ENCODE results near the gene VENTX. TPM values are rescaled to one million over a fixed set of nuclear protein-coding genes. Genes with fewer than 3 reads are reported as not detected.

VENTX gene
- total and polyA plus RNA-seq, 10 of the 15 experiments (the other 5 are each of a cell fraction or from before 2014, with no cell fraction given), result 0.05 TPM; not detected in 9

DNA sequence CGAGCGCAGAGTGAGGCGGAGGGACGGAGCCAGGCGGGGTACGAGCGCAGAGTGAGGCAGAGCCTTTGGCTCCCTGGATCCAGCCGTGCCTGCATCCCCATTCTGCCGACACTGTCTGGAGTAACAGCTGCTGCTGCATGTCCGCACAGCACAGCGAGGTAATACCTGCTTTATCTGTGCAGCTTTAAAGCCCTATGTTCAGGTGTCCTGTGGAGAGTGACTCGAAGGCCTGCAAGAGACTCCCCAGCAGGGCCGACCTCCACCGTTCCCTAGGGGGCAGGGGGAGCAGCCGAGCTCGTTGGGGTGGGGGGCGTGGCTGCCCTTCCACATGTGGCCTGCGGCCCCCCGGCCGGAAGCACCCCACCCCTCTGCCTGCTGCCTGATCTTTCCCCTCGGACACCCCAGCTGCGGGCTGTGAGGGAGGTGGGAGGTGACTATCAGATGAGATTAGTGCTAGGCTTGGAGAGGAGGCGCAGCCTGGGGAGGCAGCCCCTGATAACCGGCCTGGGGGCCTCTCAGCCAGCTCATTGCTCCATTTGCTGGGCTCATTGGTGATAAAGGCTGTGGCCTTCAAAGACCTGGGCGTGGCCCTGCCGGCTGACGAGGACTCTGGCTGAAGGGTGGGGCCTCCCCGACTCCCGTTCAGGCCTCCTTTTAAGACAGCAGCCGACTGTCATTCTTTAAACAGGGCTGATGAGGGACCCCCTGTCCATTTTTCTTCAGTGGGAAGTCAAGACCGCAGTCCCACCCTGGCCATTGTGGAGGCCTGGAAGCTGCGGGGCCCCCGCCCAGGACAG lies 8.0 kb downstream of the VENTX start (continued):
- TF ChIP-seq ZBED1 (IDR thresholded peaks at IDR 0.05; ENCODE audit: borderline replicate concordance) (no peak), NR2F1 (conservative IDR thresholded peaks at IDR 0.05) (no peak), SUPT20H (IDR thresholded peaks at IDR 0.05; ENCODE audit: borderline replicate concordance, control insufficient read depth, low read depth, low read length) (no peak), STAT1 (conservative IDR thresholded peaks at IDR 0.05) (no peak), MYC (IDR thresholded peaks at IDR 0.05; ENCODE audit: insufficient read depth, insufficient read length, insufficient replicate concordance, low read length, severe bottlenecking) (no peak)
- TF ChIP-seq, protein P1, sequence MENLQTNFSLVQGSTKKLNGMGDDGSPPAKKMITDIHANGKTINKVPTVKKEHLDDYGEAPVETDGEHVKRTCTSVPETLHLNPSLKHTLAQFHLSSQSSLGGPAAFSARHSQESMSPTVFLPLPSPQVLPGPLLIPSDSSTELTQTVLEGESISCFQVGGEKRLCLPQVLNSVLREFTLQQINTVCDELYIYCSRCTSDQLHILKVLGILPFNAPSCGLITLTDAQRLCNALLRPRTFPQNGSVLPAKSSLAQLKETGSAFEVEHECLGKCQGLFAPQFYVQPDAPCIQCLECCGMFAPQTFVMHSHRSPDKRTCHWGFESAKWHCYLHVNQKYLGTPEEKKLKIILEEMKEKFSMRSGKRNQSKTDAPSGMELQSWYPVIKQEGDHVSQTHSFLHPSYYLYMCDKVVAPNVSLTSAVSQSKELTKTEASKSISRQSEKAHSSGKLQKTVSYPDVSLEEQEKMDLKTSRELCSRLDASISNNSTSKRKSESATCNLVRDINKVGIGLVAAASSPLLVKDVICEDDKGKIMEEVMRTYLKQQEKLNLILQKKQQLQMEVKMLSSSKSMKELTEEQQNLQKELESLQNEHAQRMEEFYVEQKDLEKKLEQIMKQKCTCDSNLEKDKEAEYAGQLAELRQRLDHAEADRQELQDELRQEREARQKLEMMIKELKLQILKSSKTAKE (IDR thresholded peaks at IDR 0.05; ENCODE audit: low read depth, poor library complexity, severe bottlenecking), result no peak

DNA sequence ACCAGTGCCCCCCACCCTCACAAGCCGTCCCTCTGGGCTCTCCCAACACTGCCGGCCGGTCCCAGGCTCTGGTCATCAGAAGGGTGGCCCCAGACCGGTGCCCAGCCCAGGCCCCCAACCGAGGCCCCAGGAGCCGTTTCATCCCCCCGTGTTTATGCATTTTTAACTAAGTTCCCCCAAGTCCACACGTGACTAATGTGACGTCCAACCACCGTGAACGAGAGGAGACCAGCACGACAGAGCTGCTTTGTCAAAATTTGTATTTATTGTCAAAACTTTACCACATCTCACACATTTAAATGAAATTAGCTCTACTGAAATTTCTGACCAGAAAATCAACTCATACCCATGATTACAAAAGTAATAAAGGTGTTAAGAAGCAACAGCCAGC lies 8.6 kb downstream of the VENTX start:
- no peak overlapping the region for H3K4me2 ChIP-seq (ENCODE audit: control insufficient read depth, insufficient read depth)
- RAD21 ChIA-PET (ENCODE audit: unreplicated experiment), result no interaction called here
- SMC1A ChIA-PET (ENCODE audit: uncharacterized antibody, unreplicated experiment), result no interaction called here
- TF ChIP-seq SREBF2 (IDR thresholded peaks at IDR 0.05; ENCODE audit: low read length) (no peak), PAX5 (IDR thresholded peaks at IDR 0.05; ENCODE audit: borderline replicate concordance, low read depth, low read length) (no peak), TCF7 (IDR thresholded peaks at IDR 0.05; ENCODE audit: borderline replicate concordance) (no peak), LARP7 (IDR thresholded peaks at IDR 0.05) (no peak), HDGF (IDR thresholded peaks at IDR 0.05) (no peak)
- TF ChIP-seq, protein P2, sequence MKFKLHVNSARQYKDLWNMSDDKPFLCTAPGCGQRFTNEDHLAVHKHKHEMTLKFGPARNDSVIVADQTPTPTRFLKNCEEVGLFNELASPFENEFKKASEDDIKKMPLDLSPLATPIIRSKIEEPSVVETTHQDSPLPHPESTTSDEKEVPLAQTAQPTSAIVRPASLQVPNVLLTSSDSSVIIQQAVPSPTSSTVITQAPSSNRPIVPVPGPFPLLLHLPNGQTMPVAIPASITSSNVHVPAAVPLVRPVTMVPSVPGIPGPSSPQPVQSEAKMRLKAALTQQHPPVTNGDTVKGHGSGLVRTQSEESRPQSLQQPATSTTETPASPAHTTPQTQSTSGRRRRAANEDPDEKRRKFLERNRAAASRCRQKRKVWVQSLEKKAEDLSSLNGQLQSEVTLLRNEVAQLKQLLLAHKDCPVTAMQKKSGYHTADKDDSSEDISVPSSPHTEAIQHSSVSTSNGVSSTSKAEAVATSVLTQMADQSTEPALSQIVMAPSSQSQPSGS (IDR thresholded peaks at IDR 0.05; ENCODE audit: low read length), result no peak
- TF ChIP-seq, protein P3, sequence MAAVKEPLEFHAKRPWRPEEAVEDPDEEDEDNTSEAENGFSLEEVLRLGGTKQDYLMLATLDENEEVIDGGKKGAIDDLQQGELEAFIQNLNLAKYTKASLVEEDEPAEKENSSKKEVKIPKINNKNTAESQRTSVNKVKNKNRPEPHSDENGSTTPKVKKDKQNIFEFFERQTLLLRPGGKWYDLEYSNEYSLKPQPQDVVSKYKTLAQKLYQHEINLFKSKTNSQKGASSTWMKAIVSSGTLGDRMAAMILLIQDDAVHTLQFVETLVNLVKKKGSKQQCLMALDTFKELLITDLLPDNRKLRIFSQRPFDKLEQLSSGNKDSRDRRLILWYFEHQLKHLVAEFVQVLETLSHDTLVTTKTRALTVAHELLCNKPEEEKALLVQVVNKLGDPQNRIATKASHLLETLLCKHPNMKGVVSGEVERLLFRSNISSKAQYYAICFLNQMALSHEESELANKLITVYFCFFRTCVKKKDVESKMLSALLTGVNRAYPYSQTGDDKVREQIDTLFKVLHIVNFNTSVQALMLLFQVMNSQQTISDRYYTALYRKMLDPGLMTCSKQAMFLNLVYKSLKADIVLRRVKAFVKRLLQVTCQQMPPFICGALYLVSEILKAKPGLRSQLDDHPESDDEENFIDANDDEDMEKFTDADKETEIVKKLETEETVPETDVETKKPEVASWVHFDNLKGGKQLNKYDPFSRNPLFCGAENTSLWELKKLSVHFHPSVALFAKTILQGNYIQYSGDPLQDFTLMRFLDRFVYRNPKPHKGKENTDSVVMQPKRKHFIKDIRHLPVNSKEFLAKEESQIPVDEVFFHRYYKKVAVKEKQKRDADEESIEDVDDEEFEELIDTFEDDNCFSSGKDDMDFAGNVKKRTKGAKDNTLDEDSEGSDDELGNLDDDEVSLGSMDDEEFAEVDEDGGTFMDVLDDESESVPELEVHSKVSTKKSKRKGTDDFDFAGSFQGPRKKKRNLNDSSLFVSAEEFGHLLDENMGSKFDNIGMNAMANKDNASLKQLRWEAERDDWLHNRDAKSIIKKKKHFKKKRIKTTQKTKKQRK (IDR thresholded peaks at IDR 0.05; ENCODE audit: low read depth, low read length), result no peak

More for the DNA sequence above, 8.6 kb downstream of the VENTX start:
- ATAC-seq, result no peak
- Histone ChIP-seq H2AFZ (ENCODE audit: control insufficient read depth, low read depth, low read length) (no peak overlapping the region), H3K27me3 (replicated peaks in 1 of 2; ENCODE audit: control insufficient read depth in 2 of 2, insufficient read depth in 2 of 2, low read length in 1 of 2) (0 out of 4 replicates have a peak, but pooled peaks cover 0 to 1% of the 10 kb centered on the region in 2 experiments), H3K79me2 (ENCODE audit: control insufficient read depth, insufficient read depth, low read length) (no peaks in the 10 kb centered on the region), H3K36me3 (ENCODE audit: control insufficient read depth in 2 of 2, insufficient read depth in 2 of 2, low read length in 1 of 2) (no peaks in the 10 kb centered on the region), H3K4me1 (ENCODE audit: control insufficient read depth, insufficient read depth, low read length) (peaks cover 12% of the 10 kb centered on the region), H3K9ac (ENCODE audit: control insufficient read depth, insufficient read depth, low read length) (no peak overlapping the region), H3K4me3 (no peak overlapping the region), H3K9me3 (replicated peaks; ENCODE audit: control insufficient read depth, insufficient read depth, low read length) (no peaks in the 10 kb centered on the region), H4K20me1 (ENCODE audit: control insufficient read depth, insufficient read depth) (no peaks in the 10 kb centered on the region; the same call in 1 of the 2 replicates), H3K27ac (ENCODE audit: control insufficient read depth, insufficient read depth) (no peak overlapping the region)
- no peak for DNase-seq (ENCODE audit: low read depth, low spot score)
- ChIA-PET POLR2A (no interaction called here), CTCF (no interaction called here)
- 13% methylated on average over 7 of the region's 12 CpGs for WGBS (ENCODE audit: insufficient coverage, insufficient replicate concordance, low lambda C conversion rate, missing lambda C conversion rate)
- intact Hi-C loops (cut with micrococcal nuclease; ENCODE audit: unreplicated experiment) (no loop called here), in situ Hi-C loops (cut with MboI) (no loop called here)
- FAIRE-seq, result no peak
- BruUV-seq (replicated peaks), result no TSS peak
